CD4-positive, alpha-beta T cell treated with Interleukin-21 for 1 hour (primary cell): ENCODE data around the gene SKAP2.

Source experiments
- DNase-seq: peaks from one replicate; pipeline ENCODE4 v3.0.0-alpha.2; 2020

The SKAP2 gene

GRCh38 chr7:26691406-26691805, 173.0 kb downstream of the SKAP2 start:
- DNase-seq, result no peak

GRCh38 chr7:26690135-26690805, 174.1 kb downstream of the SKAP2 start:
- DNase-seq, result no peak

GRCh38 chr7:26688936-26689506, 175.4 kb downstream of the SKAP2 start:
- no peak for DNase-seq

GRCh38 chr7:26688388-26688787, 176.0 kb downstream of the SKAP2 start:
- no peak for DNase-seq

GRCh38 chr7:26687032-26687431, 177.4 kb downstream of the SKAP2 start:
- no peak for DNase-seq

- peak; percentile 48 for DNase-seq
These were observed 177.9 kb downstream of the SKAP2 start for GRCh38 chr7:26686448-26686981.

GRCh38 chr7:26685606-26686005, 178.8 kb downstream of the SKAP2 start:
- no peak for DNase-seq

- DNase-seq, result no peak
These were observed 179.9 kb downstream of the SKAP2 start for GRCh38 chr7:26684447-26684846.

GRCh38 chr7:26683277-26683676, 181.1 kb downstream of the SKAP2 start:
- no peak for DNase-seq

- peak; percentile 33 for DNase-seq
These were observed 182.5 kb downstream of the SKAP2 start for GRCh38 chr7:26681819-26682418.

GRCh38 chr7:26680587-26680986, 183.8 kb downstream of the SKAP2 start:
- DNase-seq, result no peak

GRCh38 chr7:26675143-26675887, 189.1 kb downstream of the SKAP2 start:
- no peak for DNase-seq

- no peak for DNase-seq
These were observed 190.5 kb downstream of the SKAP2 start for GRCh38 chr7:26673858-26674257.

GRCh38 chr7:26673271-26673670, 191.1 kb downstream of the SKAP2 start:
- DNase-seq, result no peak

GRCh38 chr7:26670841-26671240, 193.5 kb downstream of the SKAP2 start:
- DNase-seq, result no peak

- DNase-seq, result no peak
These were observed 194.1 kb downstream of the SKAP2 start for GRCh38 chr7:26670290-26670689.

GRCh38 chr7:26668821-26669220, 195.6 kb downstream of the SKAP2 start:
- DNase-seq, result no peak

- peak; percentile 70 for DNase-seq
These were observed 196.8 kb downstream of the SKAP2 start for GRCh38 chr7:26667514-26668133.

GRCh38 chr7:26664735-26665416, 199.5 kb downstream of the SKAP2 start:
- DNase-seq, result peak; percentile 43

- DNase-seq, result no peak
These were observed 200.1 kb downstream of the SKAP2 start for GRCh38 chr7:26664274-26664673.

- no peak for DNase-seq
These were observed 200.5 kb downstream of the SKAP2 start for GRCh38 chr7:26663874-26664273.

GRCh38 chr7:26662646-26663045, 201.7 kb downstream of the SKAP2 start:
- DNase-seq, result no peak
